GM18519 (cell line): Measurements from ENCODE around the gene CACNA2D3.

Source experiments
- ATAC-seq: cut with Tn5 transposase; IDR thresholded peaks from one replicate; pipeline ENCODE4 v1.9.1; 2021; ENCODE audit warnings: mild to moderate bottlenecking, moderate library complexity; ENCODE audit not compliant: unreplicated experiment, low FRiP score

The CACNA2D3 gene

GRCh38 chr3:54259636-54260035 lies 137.3 kb downstream of the CACNA2D3 start:
- no peak for ATAC-seq

GRCh38 chr3:54261141-54261540 lies 138.8 kb downstream of the CACNA2D3 start:
- ATAC-seq: no peak

GRCh38 chr3:54262541-54262940 lies 140.2 kb downstream of the CACNA2D3 start:
- ATAC-seq: no peak

- no peak for ATAC-seq
Measured at GRCh38 chr3:54262946-54263345, 140.6 kb downstream of the CACNA2D3 start.

- ATAC-seq: no peak
Measured at GRCh38 chr3:54264050-54264449, 141.7 kb downstream of the CACNA2D3 start.

GRCh38 chr3:54270816-54271526 lies 148.6 kb downstream of the CACNA2D3 start:
- ATAC-seq: no peak

GRCh38 chr3:54273791-54274190 lies 151.4 kb downstream of the CACNA2D3 start:
- no peak for ATAC-seq

- ATAC-seq: no peak
Measured at GRCh38 chr3:54274607-54275006, 152.3 kb downstream of the CACNA2D3 start.

GRCh38 chr3:54279005-54279583 lies 156.7 kb downstream of the CACNA2D3 start:
- no peak for ATAC-seq

- ATAC-seq: no peak
Measured at GRCh38 chr3:54283470-54283869, 161.1 kb downstream of the CACNA2D3 start.

GRCh38 chr3:54294214-54294613 lies 171.9 kb downstream of the CACNA2D3 start:
- no peak for ATAC-seq

- ATAC-seq: no peak
Measured at GRCh38 chr3:54296531-54296930, 174.2 kb downstream of the CACNA2D3 start.

GRCh38 chr3:54299169-54299935 lies 177.0 kb downstream of the CACNA2D3 start:
- ATAC-seq: no peak

- ATAC-seq: no peak
Measured at GRCh38 chr3:54303517-54304375, 181.4 kb downstream of the CACNA2D3 start.

GRCh38 chr3:54304877-54305276 lies 182.5 kb downstream of the CACNA2D3 start:
- ATAC-seq: no peak

- no peak for ATAC-seq
Measured at GRCh38 chr3:54305409-54306099, 183.2 kb downstream of the CACNA2D3 start.

GRCh38 chr3:54307566-54308180 lies 185.3 kb downstream of the CACNA2D3 start:
- ATAC-seq: no peak

- no peak for ATAC-seq
Measured at GRCh38 chr3:54309601-54310000, 187.2 kb downstream of the CACNA2D3 start.

GRCh38 chr3:54311211-54311747 lies 188.9 kb downstream of the CACNA2D3 start:
- no peak for ATAC-seq
